B cell (primary cell): Measurements from ENCODE around the gene CAMTA1. TPM values are rescaled to one million over a fixed set of nuclear protein-coding genes. Genes with fewer than 3 reads are reported as not detected.

ENCODE experiments used
- ATAC-seq: fragments of 200-7000 bp; cut with Tn5 transposase; one replicate; pipeline ENCODE4 v1.10.0; 2021; ENCODE audit warnings: low read depth, mild to moderate bottlenecking, moderate number of reproducible peaks, moderate library complexity
- CTCF ChIA-PET: fragments of 350-600 bp; sonication (Branson Sonifier 250); formaldehyde crosslinking; loops from one replicate; lab custom pipeline; 2021; ENCODE audit warnings: antibody characterized with exemption, inconsistent platforms; lab: Charles Lee
- POLR2A ChIA-PET: fragments of 350-600 bp; sonication (Branson Sonifier 250); formaldehyde crosslinking; loops from one replicate; lab custom pipeline; 2021; ENCODE audit warnings: antibody characterized with exemption; lab: Charles Lee
- DNase-seq: peaks from one replicate; pipeline ENCODE4 v3.0.0; 2013
- H2AFZ ChIP-seq: 2 replicates; pipeline ENCODE4 v1.6.1; 2012; ENCODE audit warnings: mild to moderate bottlenecking, low read depth, low read length; ENCODE audit not compliant: insufficient read depth, poor library complexity, severe bottlenecking
- H3K27ac ChIP-seq, 2 donors: 1 replicate in 1 of 2; 2 replicates in 1 of 2; pipeline ENCODE4 v1.5.1; 2012 to 2013; ENCODE audit warnings: low read length in 2 of 2, mild to moderate bottlenecking in 2 of 2, moderate library complexity in 1 of 2
- H3K27me3 ChIP-seq, 4 experiments: fragments of 200-600 bp in 1 of 4; sonication (generic) in 1 of 4; replicated peaks in 1 of 4; 1 replicate in 2 of 4; 2 replicates in 2 of 4; pipeline versions ENCODE4 v1.6.1 to v1.7.0; 2013 to 2016; ENCODE audit warnings: low read length in 3 of 4, mild to moderate bottlenecking in 2 of 4, mixed read lengths in 1 of 4, moderate library complexity in 1 of 4; ENCODE audit not compliant: insufficient read depth in 4 of 4, control insufficient read depth in 3 of 4; ENCODE audit errors: control extremely low read depth in 1 of 4
- H3K36me3 ChIP-seq, 2 experiments: replicated peaks in 1 of 2; 1 replicate in 1 of 2; 2 replicates in 1 of 2; pipeline versions ENCODE4 v1.6.1 to v1.7.1; 2013; ENCODE audit warnings: low read length in 1 of 2; ENCODE audit not compliant: insufficient read depth in 2 of 2, control insufficient read depth in 1 of 2; ENCODE audit errors: control extremely low read depth in 1 of 2, extremely low read depth in 1 of 2
- H3K4me1 ChIP-seq, 2 donors: fragments of 200-600 bp in 1 of 2; sonication (generic) in 1 of 2; 1 replicate in 1 of 2; 2 replicates in 1 of 2; pipeline versions ENCODE4 v1.5.1 to v1.6.1; 2013 to 2017; ENCODE audit warnings: low read length in 2 of 2; ENCODE audit not compliant: control insufficient read depth in 2 of 2, insufficient read depth in 2 of 2
- H3K4me2 ChIP-seq: replicated peaks from 2 replicates; pipeline ENCODE3; 2012; ENCODE audit warnings: mild to moderate bottlenecking, low read depth, low read length; ENCODE audit not compliant: poor library complexity, severe bottlenecking
- H3K4me3 ChIP-seq, 5 experiments: fragments of 200-600 bp in 1 of 5; sonication (generic) in 1 of 5; 1 replicate in 3 of 5; 2 replicates in 2 of 5; pipeline versions ENCODE4 v1.5.1 to v1.7.0; 2011 to 2016; ENCODE audit warnings: low read length in 4 of 5, mild to moderate bottlenecking in 4 of 5, low read depth in 2 of 5, control low read depth in 1 of 5, moderate library complexity in 1 of 5; ENCODE audit not compliant: insufficient read depth in 1 of 5; ENCODE audit errors: control extremely low read depth in 1 of 5, extremely low read depth in 1 of 5
- H3K79me2 ChIP-seq: fragments of 200-600 bp; sonication (generic); one replicate; pipeline ENCODE4 v1.6.0; 2016; ENCODE audit warnings: low read length; ENCODE audit not compliant: control insufficient read depth, insufficient read depth
- H3K9ac ChIP-seq: fragments of 200-600 bp; sonication (generic); 2 replicates; pipeline ENCODE4 v1.6.1; 2017; ENCODE audit warnings: mild to moderate bottlenecking, low read length, moderate library complexity
- H3K9me3 ChIP-seq, 3 donors: one replicate each; pipeline versions ENCODE4 v1.6.1 to v1.7.1; 2013; ENCODE audit warnings: low read length in 2 of 3; ENCODE audit not compliant: control insufficient read depth in 2 of 3, insufficient read depth in 1 of 3; ENCODE audit errors: control extremely low read depth in 1 of 3
- H4K20me1 ChIP-seq: 2 replicates; pipeline ENCODE4 v1.6.0; 2012; ENCODE audit warnings: mild to moderate bottlenecking, low read length; ENCODE audit not compliant: insufficient read depth, control insufficient read depth, poor library complexity, severe bottlenecking
- H3K27ac Mint-ChIP-seq: one replicate; pipeline ENCODE4 v1.8.0; 2021; ENCODE audit warnings: mixed read lengths
- H3K27me3 Mint-ChIP-seq: one replicate; pipeline ENCODE4 v1.8.0; 2021; ENCODE audit warnings: mixed read lengths
- H3K4me1 Mint-ChIP-seq: one replicate; pipeline ENCODE4 v1.8.0; 2021; ENCODE audit warnings: mixed read lengths
- H3K4me3 Mint-ChIP-seq: one replicate; pipeline ENCODE4 v1.8.0; 2021; ENCODE audit warnings: mixed read lengths
- H3K9me3 Mint-ChIP-seq: one replicate; pipeline ENCODE4 v1.8.0; 2022; ENCODE audit warnings: mixed read lengths; ENCODE audit not compliant: insufficient read depth
- EZH2 ChIP-seq: IDR thresholded peaks from 2 replicates; pipeline ENCODE4 v1.6.1; 2012; ENCODE audit warnings: borderline replicate concordance, low read depth, mild to moderate bottlenecking, moderate library complexity, low read length; ENCODE audit not compliant: insufficient read depth, poor library complexity, severe bottlenecking
- WGBS: methylation state at CpG from one replicate; pipeline ENCODE4 v1.1.5; 2013; ENCODE audit warnings: missing lambda C conversion rate; ENCODE audit not compliant: insufficient coverage; 5-methylcytosine and 5-hydroxymethylcytosine counted together
- intact Hi-C: fragments of 100-400 bp; cut with micrococcal nuclease; formaldehyde crosslinking; loops from one replicate; pipeline ENCODE4 v1.10.0; 2022
- polyA plus RNA-seq: library from polyadenylated mRNA; depleted of rRNA; stranded (reverse); fragments of >200 nt; gene quantifications from 2 replicates; pipeline ENCODE4 v1.2.3, GENCODE V29; 2012
- total RNA-seq, 2 donors: library from RNA; stranded (reverse); fragments of 120-200 nt in 1 of 2; gene quantifications; 1 replicate in 1 of 2; 2 replicates in 1 of 2; pipeline versions ENCODE4 v1.2.3 to v1.2.4, GENCODE V29; 2013 to 2022
- TF ChIP-seq, protein P1 (sequence below): fragments of 200-600 bp; IDR thresholded peaks from one replicate; pipeline ENCODE4 v1.8.0; 2022; ENCODE audit warnings: antibody characterized with exemption, mild to moderate bottlenecking

The CAMTA1 gene
- total and polyA plus RNA-seq, 2 donors (not counting 1 experiment from before 2014, with no cell fraction given): 42.2 to 45.7 TPM

DNA sequence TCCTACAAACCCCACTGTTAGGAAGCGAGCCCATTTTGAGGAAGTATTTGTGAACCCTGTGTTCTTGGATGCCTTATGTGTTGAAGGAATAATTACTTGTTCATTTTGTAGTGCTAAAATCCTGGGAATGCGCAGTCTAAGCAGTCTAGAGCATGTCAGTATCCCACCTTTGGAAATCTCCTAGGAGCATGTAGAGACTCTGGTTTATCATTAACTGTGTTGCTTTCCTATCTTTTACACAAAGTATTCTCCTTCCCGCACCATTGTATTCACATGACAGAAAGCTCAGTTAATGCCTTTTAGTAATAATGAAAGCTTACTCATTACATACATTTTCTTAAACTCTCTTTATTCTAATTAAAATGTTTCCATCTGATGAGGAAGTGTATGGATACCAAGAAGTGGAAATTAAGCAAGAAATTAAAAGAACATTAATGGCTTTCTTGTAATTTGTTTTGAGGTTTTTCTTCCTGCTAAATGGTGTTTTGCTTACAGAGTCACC is 99.4 kb downstream of the CAMTA1 start:
- TF ChIP-seq EZH2: no peak
- TF ChIP-seq, protein P1, sequence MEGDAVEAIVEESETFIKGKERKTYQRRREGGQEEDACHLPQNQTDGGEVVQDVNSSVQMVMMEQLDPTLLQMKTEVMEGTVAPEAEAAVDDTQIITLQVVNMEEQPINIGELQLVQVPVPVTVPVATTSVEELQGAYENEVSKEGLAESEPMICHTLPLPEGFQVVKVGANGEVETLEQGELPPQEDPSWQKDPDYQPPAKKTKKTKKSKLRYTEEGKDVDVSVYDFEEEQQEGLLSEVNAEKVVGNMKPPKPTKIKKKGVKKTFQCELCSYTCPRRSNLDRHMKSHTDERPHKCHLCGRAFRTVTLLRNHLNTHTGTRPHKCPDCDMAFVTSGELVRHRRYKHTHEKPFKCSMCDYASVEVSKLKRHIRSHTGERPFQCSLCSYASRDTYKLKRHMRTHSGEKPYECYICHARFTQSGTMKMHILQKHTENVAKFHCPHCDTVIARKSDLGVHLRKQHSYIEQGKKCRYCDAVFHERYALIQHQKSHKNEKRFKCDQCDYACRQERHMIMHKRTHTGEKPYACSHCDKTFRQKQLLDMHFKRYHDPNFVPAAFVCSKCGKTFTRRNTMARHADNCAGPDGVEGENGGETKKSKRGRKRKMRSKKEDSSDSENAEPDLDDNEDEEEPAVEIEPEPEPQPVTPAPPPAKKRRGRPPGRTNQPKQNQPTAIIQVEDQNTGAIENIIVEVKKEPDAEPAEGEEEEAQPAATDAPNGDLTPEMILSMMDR: no peak
- H3K9me3 Mint-ChIP-seq: no peaks in the 10 kb centered on the region
- H3K79me2 ChIP-seq: no peaks in the 10 kb centered on the region
- no peak overlapping the region for H3K27ac ChIP-seq
- H3K4me1 ChIP-seq: no peaks in the 10 kb centered on the region
- H2AFZ ChIP-seq: no peak overlapping the region
- H3K4me3 ChIP-seq: no peak overlapping the region
- no peaks in the 10 kb centered on the region for H3K36me3 ChIP-seq
- H3K9me3 ChIP-seq: no peaks in the 10 kb centered on the region
- intact Hi-C loops: no loop called here
- no peak overlapping the region for H3K9ac ChIP-seq
- ChIA-PET POLR2A (no interaction called here), CTCF (interaction anchor here (0.6 to 1.2 kb wide), 3 partner anchors 10 to 345 kb away, joined by 3 to 7 read pairs (median 4); no protein-coding TSS in a partner anchor)
- no peak overlapping the region for H3K4me3 Mint-ChIP-seq
- ATAC-seq: no peak
- no peak overlapping the region for H3K27ac Mint-ChIP-seq
- H4K20me1 ChIP-seq: no peaks in the 10 kb centered on the region
- no peak for DNase-seq
- no peaks in the 10 kb centered on the region for H3K27me3 Mint-ChIP-seq
- WGBS: no CpG with 5 or more reads among the region's 3 CpGs
- no peak overlapping the region for H3K4me2 ChIP-seq
- no peaks in the 10 kb centered on the region for H3K27me3 ChIP-seq
- peaks cover under 1% of the 10 kb centered on the region for H3K4me1 Mint-ChIP-seq

GRCh38 chr1:6885426-6885825 is 100.2 kb downstream of the CAMTA1 start:
- Histone ChIP-seq H3K4me3 (no peak overlapping the region), H3K36me3 (no peaks in the 10 kb centered on the region), H3K9ac (no peak overlapping the region), H3K27ac (no peak overlapping the region), H3K79me2 (no peaks in the 10 kb centered on the region), H3K9me3 (no peaks in the 10 kb centered on the region), H3K4me2 (no peak overlapping the region), H3K27me3 (no peaks in the 10 kb centered on the region), H2AFZ (no peak overlapping the region), H3K4me1 (no peaks in the 10 kb centered on the region), H4K20me1 (no peaks in the 10 kb centered on the region)
- Mint-ChIP-seq H3K4me1 (peaks cover 2% of the 10 kb centered on the region), H3K4me3 (no peak overlapping the region), H3K9me3 (no peaks in the 10 kb centered on the region), H3K27me3 (no peaks in the 10 kb centered on the region), H3K27ac (no peak overlapping the region)
- TF ChIP-seq, protein P1: no peak
- no peak for TF ChIP-seq EZH2
- DNase-seq (no peak), ATAC-seq (no peak)
- ChIA-PET POLR2A (no interaction called here), CTCF (interaction anchor here (0.6 to 1.2 kb wide), 3 partner anchors 11 to 345 kb away, joined by 3 to 7 read pairs (median 4); no protein-coding TSS in a partner anchor)
- WGBS: 94% methylated on average over 2 of the region's 2 CpGs
- intact Hi-C loops: no loop called here
